RWPE2 (cell line): ENCODE results near the gene PPEF1.
"Not testable (repeated sequence)": the region's sequence is repeated elsewhere in the genome, so short reads cannot be mapped to it uniquely, and the experiment has no call there.

Experiments
- ATAC-seq: fragments of 200-7000 bp; cut with Tn5 transposase; 3 replicates; pipeline ENCODE4 v1.9.1; 2021; ENCODE audit warnings: low read depth
- DNase-seq: peaks from one replicate; pipeline ENCODE4 v3.0.0-alpha.2; 2020; ENCODE audit warnings: low spot score
- H3K27ac ChIP-seq: fragments of 450-650 bp; 2 replicates; pipeline ENCODE4 v1.5.1; 2017; ENCODE audit warnings: mild to moderate bottlenecking; ENCODE audit not compliant: poor library complexity, severe bottlenecking
- H3K27me3 ChIP-seq: fragments of 250-450 bp; sonication (Bioruptor Pico); 2 replicates; pipeline ENCODE4 v1.5.1; 2021; ENCODE audit warnings: mild to moderate bottlenecking, moderate library complexity; ENCODE audit not compliant: insufficient read depth, poor library complexity, severe bottlenecking
- H3K36me3 ChIP-seq: fragments of 250-450 bp; sonication (Bioruptor Pico); 2 replicates; pipeline ENCODE4 v1.5.1; 2020; ENCODE audit warnings: low read depth, mild to moderate bottlenecking, moderate library complexity
- H3K4me1 ChIP-seq: fragments of 250-450 bp; sonication (Bioruptor Pico); 2 replicates; pipeline ENCODE4 v1.5.1; 2021; ENCODE audit warnings: mild to moderate bottlenecking, moderate library complexity; ENCODE audit not compliant: insufficient read depth, poor library complexity, severe bottlenecking
- H3K4me3 ChIP-seq: fragments of 250-450 bp; sonication (Bioruptor Pico); 2 replicates; pipeline ENCODE4 v1.5.1; 2021; ENCODE audit warnings: mild to moderate bottlenecking, moderate library complexity; ENCODE audit not compliant: severe bottlenecking
- H3K9me3 ChIP-seq: fragments of 250-450 bp; sonication (Bioruptor Pico); 2 replicates; pipeline ENCODE4 v1.5.1; 2021; ENCODE audit warnings: mild to moderate bottlenecking, moderate library complexity; ENCODE audit not compliant: severe bottlenecking
- TF ChIP-seq, protein P1 (sequence below): fragments of 450-650 bp; IDR thresholded peaks from one replicate; pipeline ENCODE4 v1.5.1; 2017; ENCODE audit warnings: mild to moderate bottlenecking, moderate library complexity; ENCODE audit not compliant: poor library complexity, severe bottlenecking

PPEF1 gene

DNA sequence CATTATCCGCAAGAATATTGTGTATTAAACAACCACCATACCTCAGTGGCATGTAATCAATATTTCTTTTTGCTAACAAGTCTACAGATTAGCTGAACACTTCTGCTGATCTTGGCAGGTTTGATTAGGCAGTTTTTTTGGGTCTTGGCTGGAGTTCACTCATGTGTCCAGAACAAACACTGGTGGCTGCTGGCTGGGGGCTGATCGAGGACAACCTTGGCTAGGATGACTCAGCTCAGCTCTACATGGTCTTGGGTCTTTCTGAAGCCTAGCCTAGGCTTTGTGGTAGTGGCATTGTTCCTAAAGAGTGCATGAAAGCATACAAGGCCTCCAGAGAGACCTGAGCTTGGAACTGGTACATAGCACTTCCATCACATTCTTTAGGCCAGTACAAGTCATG lies 41.1 kb downstream of the PPEF1 start:
- no peak for ATAC-seq
- no peaks in the 10 kb centered on the region for H3K36me3 ChIP-seq
- TF ChIP-seq, protein P1, sequence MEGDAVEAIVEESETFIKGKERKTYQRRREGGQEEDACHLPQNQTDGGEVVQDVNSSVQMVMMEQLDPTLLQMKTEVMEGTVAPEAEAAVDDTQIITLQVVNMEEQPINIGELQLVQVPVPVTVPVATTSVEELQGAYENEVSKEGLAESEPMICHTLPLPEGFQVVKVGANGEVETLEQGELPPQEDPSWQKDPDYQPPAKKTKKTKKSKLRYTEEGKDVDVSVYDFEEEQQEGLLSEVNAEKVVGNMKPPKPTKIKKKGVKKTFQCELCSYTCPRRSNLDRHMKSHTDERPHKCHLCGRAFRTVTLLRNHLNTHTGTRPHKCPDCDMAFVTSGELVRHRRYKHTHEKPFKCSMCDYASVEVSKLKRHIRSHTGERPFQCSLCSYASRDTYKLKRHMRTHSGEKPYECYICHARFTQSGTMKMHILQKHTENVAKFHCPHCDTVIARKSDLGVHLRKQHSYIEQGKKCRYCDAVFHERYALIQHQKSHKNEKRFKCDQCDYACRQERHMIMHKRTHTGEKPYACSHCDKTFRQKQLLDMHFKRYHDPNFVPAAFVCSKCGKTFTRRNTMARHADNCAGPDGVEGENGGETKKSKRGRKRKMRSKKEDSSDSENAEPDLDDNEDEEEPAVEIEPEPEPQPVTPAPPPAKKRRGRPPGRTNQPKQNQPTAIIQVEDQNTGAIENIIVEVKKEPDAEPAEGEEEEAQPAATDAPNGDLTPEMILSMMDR = no peak

DNA sequence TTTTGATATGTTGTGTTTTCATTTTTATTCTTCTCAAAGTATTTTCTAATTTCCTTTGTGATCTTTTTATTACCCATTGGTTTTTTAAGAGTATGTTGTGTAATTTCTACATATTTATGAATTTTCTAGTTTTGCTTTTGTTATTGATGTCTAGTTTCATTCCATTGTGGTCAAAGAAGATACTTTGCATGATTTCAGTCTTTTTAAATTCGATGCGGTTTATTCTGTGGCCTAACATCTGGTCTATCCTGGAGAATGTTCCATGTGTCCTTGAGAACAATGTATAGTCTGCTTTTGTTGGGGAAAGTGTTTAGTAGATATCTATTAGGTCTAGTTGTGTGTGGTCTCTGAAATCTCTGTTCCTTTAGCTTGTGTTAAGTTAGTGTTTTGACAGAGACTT lies 46.2 kb downstream of the PPEF1 start:
- ATAC-seq = no peak
- Histone ChIP-seq H3K9me3 (no peaks in the 10 kb centered on the region), H3K4me3 (no peak overlapping the region), H3K36me3 (no peaks in the 10 kb centered on the region), H3K27me3 (no peaks in the 10 kb centered on the region), H3K4me1 (no peaks in the 10 kb centered on the region), H3K27ac (no peak overlapping the region)
- TF ChIP-seq, protein P1 = no peak
- DNase-seq = no peak

More for the DNA sequence above, 41.1 kb downstream of the PPEF1 start:
- H3K27ac ChIP-seq = no peak overlapping the region
- H3K27me3 ChIP-seq = no peaks in the 10 kb centered on the region
- H3K9me3 ChIP-seq = no peaks in the 10 kb centered on the region
- DNase-seq = no peak
- H3K4me3 ChIP-seq = no peak overlapping the region
- no peaks in the 10 kb centered on the region for H3K4me1 ChIP-seq

GRCh38 chrX:18755651-18756050 lies 48.2 kb downstream of the PPEF1 start:
- Histone ChIP-seq H3K27ac (no peak overlapping the region), H3K27me3 (no peaks in the 10 kb centered on the region), H3K4me1 (no peaks in the 10 kb centered on the region), H3K4me3 (no peak overlapping the region), H3K9me3 (no peaks in the 10 kb centered on the region), H3K36me3 (no peaks in the 10 kb centered on the region)
- DNase-seq = no peak
- TF ChIP-seq, protein P1 = no peak
- ATAC-seq = no peak

- no peak for ATAC-seq
- Histone ChIP-seq H3K4me3 (no peak overlapping the region), H3K27me3 (no peaks in the 10 kb centered on the region), H3K27ac (no peak overlapping the region), H3K36me3 (no peaks in the 10 kb centered on the region), H3K4me1 (no peaks in the 10 kb centered on the region), H3K9me3 (no peaks in the 10 kb centered on the region)
- no peak for DNase-seq
- TF ChIP-seq, protein P1 = no peak
Observed at GRCh38 chrX:18757956-18758932, 50.8 kb downstream of the PPEF1 start.

- Histone ChIP-seq H3K27ac (no peak overlapping the region), H3K4me1 (no peaks in the 10 kb centered on the region), H3K27me3 (no peaks in the 10 kb centered on the region), H3K4me3 (no peak overlapping the region), H3K9me3 (no peaks in the 10 kb centered on the region), H3K36me3 (no peaks in the 10 kb centered on the region)
- TF ChIP-seq, protein P1 = no peak
- ATAC-seq (no peak), DNase-seq (no peak)
Observed at GRCh38 chrX:18761750-18762149, 54.3 kb downstream of the PPEF1 start.

DNA sequence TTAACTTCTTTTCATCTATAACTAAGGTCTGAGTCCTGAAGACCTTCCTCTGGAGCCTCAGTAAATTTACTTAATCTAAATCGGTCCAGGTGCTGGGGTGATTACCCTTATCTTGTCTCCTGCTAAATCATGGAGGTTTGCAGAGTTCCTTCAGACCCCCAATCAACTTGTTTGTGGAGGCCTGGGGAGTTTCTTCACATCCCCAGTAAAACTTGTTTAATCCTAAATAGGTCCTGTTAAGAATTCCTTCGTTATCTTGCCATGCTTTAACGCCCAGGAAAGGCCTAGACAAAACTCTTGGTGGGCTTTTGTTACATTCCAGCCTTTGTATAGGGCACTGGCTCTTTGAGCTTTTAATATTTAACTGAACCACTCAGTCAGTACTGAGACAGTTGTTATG lies 55.7 kb downstream of the PPEF1 start:
- H3K4me1 ChIP-seq, H3K36me3 ChIP-seq, H3K4me3 ChIP-seq, H3K27me3 ChIP-seq, ATAC-seq, H3K27ac ChIP-seq, DNase-seq, H3K9me3 ChIP-seq: not testable (repeated sequence)
